HG02571 (cell line): ENCODE results near the gene NYNRIN.
"Not testable (repeated sequence)": the region's sequence is repeated elsewhere in the genome, so short reads cannot be mapped to it uniquely, and the experiment has no call there.

Experiments
- ATAC-seq: cut with Tn5 transposase; IDR thresholded peaks from one replicate; pipeline ENCODE4 v1.9.1; 2021; ENCODE audit warnings: mild to moderate bottlenecking, moderate library complexity; ENCODE audit not compliant: unreplicated experiment

NYNRIN gene

GRCh38 chr14:24398653-24399446 lies at the start of gene NYNRIN:
Gene NYNRIN, plus strand, starts transcription at chr14:24399003. Its CDS starts 244 bp downstream, at chr14:24399247.
- ATAC-seq = no peak

GRCh38 chr14:24349742-24350141 lies 49.1 kb upstream of the NYNRIN start:
- ATAC-seq = no peak

GRCh38 chr14:24351517-24351916 lies 47.3 kb upstream of the NYNRIN start:
- ATAC-seq = no peak

- ATAC-seq = no peak
Observed at GRCh38 chr14:24353559-24354481, 45.0 kb upstream of the NYNRIN start.

GRCh38 chr14:24354482-24354825 lies 44.3 kb upstream of the NYNRIN start:
- ATAC-seq = not testable (repeated sequence)

GRCh38 chr14:24355009-24355408 lies 43.8 kb upstream of the NYNRIN start:
- no peak for ATAC-seq

- ATAC-seq = no peak
Observed at GRCh38 chr14:24356208-24356607, 42.6 kb upstream of the NYNRIN start.

- no peak for ATAC-seq
Observed at GRCh38 chr14:24360281-24360680, 38.5 kb upstream of the NYNRIN start.

GRCh38 chr14:24361326-24361725 lies 37.5 kb upstream of the NYNRIN start:
- ATAC-seq = no peak

GRCh38 chr14:24362241-24362960 lies 36.4 kb upstream of the NYNRIN start:
- no peak for ATAC-seq

- ATAC-seq = no peak
Observed at GRCh38 chr14:24363401-24363800, 35.4 kb upstream of the NYNRIN start.

- ATAC-seq = no peak
Observed at GRCh38 chr14:24364841-24365240, 34.0 kb upstream of the NYNRIN start.

GRCh38 chr14:24365600-24366412 lies 33.0 kb upstream of the NYNRIN start:
- peak; percentile 37 for ATAC-seq

GRCh38 chr14:24366413-24366720 lies 32.4 kb upstream of the NYNRIN start:
- ATAC-seq = no peak

GRCh38 chr14:24366721-24367513 lies 31.9 kb upstream of the NYNRIN start:
- peak; percentile 57 for ATAC-seq

GRCh38 chr14:24367514-24368211 lies 31.1 kb upstream of the NYNRIN start, which contains the start of gene NFATC4:
Gene NFATC4, plus strand, starts transcription at chr14:24368184. Its CDS starts 157 bp downstream, at chr14:24368341.
- no peak for ATAC-seq

GRCh38 chr14:24368212-24368561 lies 30.6 kb upstream of the NYNRIN start:
- ATAC-seq = no peak

- ATAC-seq = no peak
Observed at GRCh38 chr14:24368562-24369252, 30.1 kb upstream of the NYNRIN start.

GRCh38 chr14:24369463-24369862 lies 29.3 kb upstream of the NYNRIN start:
- no peak for ATAC-seq
